GM18861 (cell line): ENCODE measurements around the gene SPTY2D1.

Experiments
- ATAC-seq: cut with Tn5 transposase; IDR thresholded peaks from one replicate; pipeline ENCODE4 v1.9.1; 2021; ENCODE audit not compliant: unreplicated experiment

Gene SPTY2D1

GRCh38 chr11:18566406-18566805 is 67.7 kb downstream of the SPTY2D1 start:
- ATAC-seq, result no peak

GRCh38 chr11:18564149-18564548 is 70.0 kb downstream of the SPTY2D1 start:
- no peak for ATAC-seq

GRCh38 chr11:18563090-18563730 is 70.9 kb downstream of the SPTY2D1 start:
- no peak for ATAC-seq
